ENCODE data around the gene PMAIP1. TPM values are rescaled to one million over a fixed set of nuclear protein-coding genes. Genes with fewer than 3 reads are reported as not detected.

PMAIP1 gene
- total and polyA plus RNA-seq, 9 of the 15 experiments (the other 6 are each of a cell fraction or from before 2014, with no cell fraction given) = 8.0 to 22.9 (median 14.9) TPM

GRCh38 chr18:59878644-59879043 lies 21.2 kb upstream of the PMAIP1 start:
- ATAC-seq = no peak
- no peak overlapping the region for H2AFZ ChIP-seq (ENCODE audit: low read depth, low read length)

More at GRCh38 chr18:59878644-59879043, 21.2 kb upstream of the PMAIP1 start:
- intact Hi-C loops (cut with micrococcal nuclease) (no loop called here), in situ Hi-C loops (cut with MboI) (no loop called here)
- WGBS (ENCODE audit: insufficient coverage, low coverage, missing lambda C conversion rate) = 67% methylated on average over 1 of the region's 1 CpG
- H3K79me2 ChIP-seq (ENCODE audit: control insufficient read depth, insufficient read depth, low read length) = no peaks in the 10 kb centered on the region
- TF ChIP-seq ZC3H4 (CRISPR knock-in tag; IDR thresholded peaks at IDR 0.05; ENCODE audit: borderline replicate concordance) = no peak
- TF ChIP-seq FOXM1 (IDR thresholded peaks at IDR 0.05; ENCODE audit: low read depth) = no peak
- TF ChIP-seq FOXM1 (CRISPR knock-in tag; IDR thresholded peaks at IDR 0.05; ENCODE audit: low read depth) = no peak
- TF ChIP-seq MGA (IDR thresholded peaks at IDR 0.05) = no peak
- no peak for TF ChIP-seq TAF1 (IDR thresholded peaks at IDR 0.05; ENCODE audit: control insufficient read depth, extremely low read depth, insufficient read depth, low read length, severe bottlenecking)
- no peak for TF ChIP-seq HMBOX1 (IDR thresholded peaks at IDR 0.05)
- no peak for TF ChIP-seq ARID3B (CRISPR knock-in tag; IDR thresholded peaks at IDR 0.05; ENCODE audit: borderline replicate concordance)
- H3K9ac ChIP-seq (ENCODE audit: insufficient read depth in 1 of 2, low read depth in 2 of 2, low read length in 2 of 2) = no peak overlapping the region
- H3K4me1 ChIP-seq (replicated peaks in 1 of 2; ENCODE audit: control insufficient read depth in 2 of 2, insufficient read depth in 2 of 2, low read length in 2 of 2) = peaks cover 8 to 20% of the 10 kb centered on the region in 2 experiments; a peak in 4 of 5 replicates
- no peaks in the 10 kb centered on the region for H4K20me1 ChIP-seq (replicated peaks; ENCODE audit: control insufficient read depth, insufficient read depth, low read length)
- no peak overlapping the region for H3K4me2 ChIP-seq (ENCODE audit: insufficient read depth, low read length)
- no TSS peak for BruUV-seq (replicated peaks)
- no peak for DNase-seq (ENCODE audit: extremely low read depth in 1 of 4, low spot score in 3 of 4)
- H3K27me3 ChIP-seq (ENCODE audit: control insufficient read depth in 2 of 2, insufficient read depth in 2 of 2, low read length in 2 of 2) = no peaks in the 10 kb centered on the region
- H3K36me3 ChIP-seq (ENCODE audit: control insufficient read depth, insufficient read depth, low read length) = no peaks in the 10 kb centered on the region
- no peak for FAIRE-seq
- no peaks in the 10 kb centered on the region for H3K9me3 ChIP-seq (replicated peaks; ENCODE audit: control insufficient read depth, insufficient read depth, low read depth, low read length)
- no peaks in the 10 kb centered on the region for H3K9me1 ChIP-seq (ENCODE audit: control insufficient read depth, insufficient read depth, low read length)
- no peak overlapping the region for H3K4me3 ChIP-seq
- CTCF ChIA-PET (ENCODE audit: low intra/inter-chr PET ratio) = no interaction called here
- POLR2A ChIA-PET = interaction anchor here (1.0 kb wide), 1 partner anchor 21 kb away, joined by 3 read pairs; no protein-coding TSS in a partner anchor
- H3K27ac ChIP-seq (ENCODE audit: extremely low read depth, low read depth, low read length) = no peak overlapping the region
